SK-N-SH treated with all-trans-retinoic acid at 6 μM for 48 hours (cell line): Measurements from ENCODE around the gene XRN1.
"Not testable (repeated sequence)": the region's sequence is repeated elsewhere in the genome, so short reads cannot be mapped to it uniquely, and the experiment has no call there.

ENCODE experiments used
- OSR1 ChIP-seq: fragments of 250-450 bp; sonication (Bioruptor Pico); IDR thresholded peaks from 2 replicates; pipeline ENCODE4 v1.8.0; 2022; ENCODE audit warnings: moderate library complexity, mild to moderate bottlenecking, inconsistent platforms
- PATZ1 ChIP-seq: fragments of 250-450 bp; sonication (Bioruptor Pico); IDR thresholded peaks from 2 replicates; pipeline ENCODE4 v1.8.0; 2020; ENCODE audit warnings: mild to moderate bottlenecking, moderate library complexity, borderline replicate concordance
- PPARA ChIP-seq: fragments of 250-450 bp; sonication (Bioruptor Pico); IDR thresholded peaks from 2 replicates; pipeline ENCODE4 v1.5.0; 2020; ENCODE audit warnings: mild to moderate bottlenecking, borderline replicate concordance
- RARB ChIP-seq: fragments of 250-450 bp; sonication (Bioruptor Pico); IDR thresholded peaks from 2 replicates; pipeline ENCODE4 v1.8.0; 2021; ENCODE audit warnings: mild to moderate bottlenecking, moderate library complexity
- TSHZ2 ChIP-seq: fragments of 250-450 bp; sonication (Bioruptor Pico); IDR thresholded peaks from 2 replicates; pipeline ENCODE4 v1.5.0; 2020; ENCODE audit warnings: mild to moderate bottlenecking, moderate library complexity
- ZFP3 ChIP-seq: fragments of 250-450 bp; sonication (Bioruptor Pico); IDR thresholded peaks from 2 replicates; pipeline ENCODE4 v1.5.0; 2020; ENCODE audit warnings: mild to moderate bottlenecking, moderate library complexity
- ZNF565 ChIP-seq: fragments of 450-650 bp; formaldehyde crosslinking; conservative IDR thresholded peaks from 2 replicates; pipeline ENCODE4 v1.5.0; 2020; ENCODE audit warnings: low read depth, mild to moderate bottlenecking, moderate library complexity
- ZNF8 ChIP-seq: fragments of 450-650 bp; formaldehyde crosslinking; IDR thresholded peaks from 2 replicates; pipeline ENCODE4 v1.5.0; 2020; ENCODE audit warnings: mild to moderate bottlenecking, moderate library complexity

- not testable (repeated sequence) for TF ChIP-seq PPARA (CRISPR knock-in tag); ZFP3; ZNF565 (CRISPR knock-in tag); OSR1 (CRISPR knock-in tag); TSHZ2 (CRISPR knock-in tag); RARB (CRISPR knock-in tag); PATZ1 (CRISPR knock-in tag); ZNF8 (CRISPR knock-in tag)
These were observed 123.4 kb downstream of the XRN1 start for GRCh38 chr3:142324275-142324953.
